ENCODE results near the gene TXN.

- TF ChIP-seq CTCF (IDR thresholded peaks at IDR 0.05) (no peak), POLR2AphosphoS5 (IDR thresholded peaks at IDR 0.05) (no peak)
Observed at GRCh38 chr9:110198357-110198756, 58.0 kb downstream of the TXN start.

Data from breast epithelium (tissue), 3 donors.